Endometrial microvascular endothelial cells (primary cell): ENCODE measurements around the gene UPK3A. TPM values are rescaled to one million over a fixed set of nuclear protein-coding genes. Genes with fewer than 3 reads are reported as not detected.
"Not testable (repeated sequence)": the region's sequence is repeated elsewhere in the genome, so short reads cannot be mapped to it uniquely, and the experiment has no call there.

Experiments used
- in situ Hi-C: cut with HindIII; loops from 2 replicates; pipeline ENCODE4 v1.10.0; 2017; ENCODE audit warnings: low sequenced_read_pairs, low pct_unique_long_range_greater_than_20kb; ENCODE audit errors: inconsistent ontology term
- total RNA-seq: library from RNA; depleted of rRNA; stranded (reverse); fragments of >200 nt; gene quantifications from one replicate; pipeline ENCODE4 v1.2.3, GENCODE V29; 2015; ENCODE audit errors: inconsistent ontology term

The UPK3A gene
- total RNA-seq, 1 donor from 2014 or later: not detected

DNA sequence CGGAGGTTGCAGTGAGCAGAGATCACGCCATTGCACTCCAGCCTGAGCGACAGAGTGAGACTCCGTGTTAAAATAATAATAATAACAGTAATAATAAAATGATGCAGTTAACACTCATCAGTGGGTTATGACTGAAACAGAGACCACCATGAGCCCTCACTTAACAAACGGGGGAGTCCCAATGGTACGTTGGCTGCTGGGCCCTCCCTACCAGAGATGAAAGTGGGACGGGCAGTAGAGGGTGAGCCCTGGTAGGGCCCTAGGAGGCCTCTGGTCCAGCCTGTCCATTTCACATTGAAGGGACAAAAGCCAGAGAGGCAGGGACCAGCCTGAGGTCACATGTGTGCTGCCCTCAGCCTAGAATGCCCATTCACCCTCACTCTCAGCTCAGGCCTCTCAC is 30.4 kb upstream of the UPK3A start:
- in situ Hi-C loops: no loop called here

DNA sequence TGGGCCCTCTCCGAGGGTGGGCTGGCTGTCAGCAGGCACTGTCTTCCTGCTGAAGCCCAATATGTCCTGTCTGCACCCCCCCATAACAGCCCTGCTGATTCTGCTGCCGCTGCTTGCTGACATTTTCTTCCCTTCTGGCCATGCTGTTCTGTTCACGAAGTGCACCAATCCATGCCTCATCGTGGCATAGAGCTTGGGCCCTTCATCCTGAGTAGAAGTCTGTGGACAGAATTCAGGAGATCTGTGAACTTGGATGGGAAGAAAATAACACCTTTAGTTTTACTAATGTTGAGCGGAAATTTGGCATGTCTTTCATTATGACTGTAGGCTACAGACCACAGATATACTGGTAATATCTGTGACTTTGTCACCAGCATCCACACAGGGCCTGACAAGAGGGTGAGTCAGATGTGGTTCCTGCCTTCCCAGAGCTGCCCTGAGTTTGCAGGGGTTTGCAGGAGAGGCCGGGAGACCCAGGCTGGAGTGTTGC is 29.9 kb upstream of the UPK3A start:
- in situ Hi-C loops: no loop called here

DNA sequence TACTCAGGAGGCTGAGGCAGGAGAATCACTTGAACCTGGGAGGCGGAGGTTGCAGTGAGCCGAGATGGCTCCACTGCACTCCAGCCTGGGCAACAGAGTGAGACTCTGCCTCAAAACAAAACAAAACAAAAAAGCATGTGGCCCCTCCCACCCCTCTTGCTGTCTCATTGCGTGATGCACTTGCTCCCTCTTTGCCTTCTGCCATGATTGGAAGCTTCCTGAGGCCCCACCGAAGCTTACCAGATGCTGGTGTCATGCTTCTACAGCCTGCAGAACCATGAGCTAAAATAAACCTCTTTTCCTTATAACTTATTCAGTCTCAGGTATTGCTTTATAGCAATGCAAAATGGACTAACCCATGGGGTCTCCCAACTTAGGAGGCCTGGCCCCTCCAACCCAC is 26.8 kb upstream of the UPK3A start:
- in situ Hi-C loops: not testable (repeated sequence)

DNA sequence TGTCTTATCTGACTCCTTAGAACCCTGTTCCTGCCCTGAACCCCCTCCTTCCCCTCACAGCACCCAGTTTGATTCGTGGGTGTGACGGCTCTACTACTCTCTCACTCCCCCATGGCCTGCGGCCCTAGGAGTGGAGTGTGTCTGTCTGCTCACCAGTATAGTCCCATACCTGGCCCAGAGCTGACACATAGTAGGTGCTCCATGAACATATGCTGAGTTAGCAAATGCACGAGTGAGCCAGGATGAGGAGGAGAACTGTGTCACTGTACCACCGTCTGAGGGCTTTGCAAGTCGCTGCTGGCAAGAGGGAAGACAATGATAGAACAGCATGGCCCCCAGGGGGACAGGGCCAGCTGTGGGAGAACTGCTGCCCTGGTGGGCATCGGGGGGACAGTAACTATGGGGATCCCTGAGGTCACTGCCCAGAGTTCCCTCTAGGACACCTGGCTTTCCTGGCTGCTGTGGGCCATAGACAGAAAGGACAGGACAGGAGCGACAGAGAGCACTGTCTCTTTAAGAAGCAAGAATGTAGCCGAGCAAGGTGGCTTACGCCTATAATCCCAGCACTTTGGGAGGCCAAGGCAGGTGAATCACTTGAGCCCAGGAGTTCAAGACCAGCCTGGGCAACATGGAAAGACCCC is 24.9 kb upstream of the UPK3A start:
- in situ Hi-C loops: no loop called here

DNA sequence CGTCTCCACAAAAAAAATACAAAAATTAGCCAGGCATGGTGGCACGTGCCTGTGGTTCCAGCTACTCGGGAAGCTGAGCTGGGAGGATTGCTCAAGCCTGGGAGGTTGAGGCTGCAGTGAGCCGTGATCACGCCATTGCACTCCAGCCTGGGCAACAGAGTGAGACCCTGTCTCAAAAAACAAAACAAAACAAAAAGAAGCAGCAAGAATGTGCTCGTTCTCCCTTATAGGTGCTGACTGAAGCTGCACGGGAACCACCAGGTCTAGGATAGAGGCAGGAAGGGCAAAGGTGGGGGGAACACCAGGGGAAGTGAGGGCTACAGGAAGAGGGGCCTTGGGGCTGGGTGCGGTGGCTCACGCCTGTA is 24.4 kb upstream of the UPK3A start:
- in situ Hi-C loops: not testable (repeated sequence)

DNA sequence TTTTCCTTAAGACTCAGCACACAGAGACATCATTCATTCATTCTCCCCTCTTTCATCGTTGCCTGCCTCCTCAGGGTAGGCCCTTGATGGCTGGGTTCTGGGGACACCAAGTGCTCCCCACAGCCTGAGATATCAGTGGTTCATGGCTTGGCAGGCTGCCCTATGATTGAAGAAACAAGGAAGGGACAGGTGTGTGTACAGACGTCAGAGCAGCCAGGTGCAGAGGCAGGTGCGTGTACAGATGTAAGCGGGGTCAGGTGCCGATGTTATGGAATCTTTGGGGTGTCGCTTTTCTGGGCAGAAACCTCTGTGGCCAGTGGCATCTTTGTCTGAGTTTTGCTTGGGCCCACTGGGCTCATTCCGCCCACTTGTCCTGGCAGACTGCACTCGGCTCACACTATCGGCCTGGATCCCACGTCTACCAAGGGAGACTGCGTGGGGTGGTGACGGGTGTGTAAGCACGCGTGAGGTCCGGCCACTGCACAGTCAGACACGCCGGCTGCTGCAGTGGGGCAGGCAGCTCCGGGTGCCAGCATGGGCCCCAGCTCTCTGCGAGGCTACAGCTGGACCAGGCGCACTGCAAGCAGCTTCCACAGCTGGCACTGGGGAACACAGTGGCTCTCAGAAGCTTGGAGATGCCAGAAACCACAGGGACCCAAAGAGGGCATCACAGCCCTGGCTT is 23.2 kb upstream of the UPK3A start:
- in situ Hi-C loops: no loop called here

DNA sequence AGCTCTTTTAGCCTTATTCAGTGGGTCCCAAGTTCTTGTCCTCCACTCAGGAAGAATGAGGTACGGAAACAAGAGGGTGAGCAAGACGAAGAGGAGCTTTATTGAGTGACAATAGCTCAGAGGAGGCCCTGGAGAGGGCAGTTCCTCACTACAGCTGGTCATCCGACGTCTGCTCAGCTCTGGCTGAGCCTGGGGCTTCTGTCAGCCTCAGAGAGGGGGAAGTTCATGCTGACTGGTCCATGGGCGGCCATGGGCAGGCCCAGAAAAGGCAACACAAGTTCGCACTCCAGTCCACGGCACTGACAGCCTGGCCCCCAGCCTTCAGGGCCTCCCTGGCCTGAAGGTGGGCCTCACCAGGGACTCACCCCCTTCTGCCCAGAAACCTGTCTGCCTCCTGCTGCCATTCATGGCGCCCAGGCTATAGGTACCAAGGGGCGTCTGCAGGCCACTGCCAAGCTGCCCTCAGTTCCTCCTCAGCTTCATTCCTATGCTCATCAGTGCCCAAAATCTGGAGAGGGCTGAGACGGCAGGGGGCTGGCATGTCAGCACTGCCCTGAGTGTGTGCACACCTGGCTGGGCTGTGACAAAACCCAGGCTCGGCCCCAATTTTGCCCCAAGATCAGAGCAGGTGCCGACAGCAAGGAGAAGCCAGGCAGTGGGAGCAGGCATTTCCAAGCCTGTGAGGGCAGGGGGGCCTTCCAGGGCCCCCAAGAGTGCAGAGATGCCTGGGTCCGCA is 22.4 kb upstream of the UPK3A start:
- in situ Hi-C loops: no loop called here

DNA sequence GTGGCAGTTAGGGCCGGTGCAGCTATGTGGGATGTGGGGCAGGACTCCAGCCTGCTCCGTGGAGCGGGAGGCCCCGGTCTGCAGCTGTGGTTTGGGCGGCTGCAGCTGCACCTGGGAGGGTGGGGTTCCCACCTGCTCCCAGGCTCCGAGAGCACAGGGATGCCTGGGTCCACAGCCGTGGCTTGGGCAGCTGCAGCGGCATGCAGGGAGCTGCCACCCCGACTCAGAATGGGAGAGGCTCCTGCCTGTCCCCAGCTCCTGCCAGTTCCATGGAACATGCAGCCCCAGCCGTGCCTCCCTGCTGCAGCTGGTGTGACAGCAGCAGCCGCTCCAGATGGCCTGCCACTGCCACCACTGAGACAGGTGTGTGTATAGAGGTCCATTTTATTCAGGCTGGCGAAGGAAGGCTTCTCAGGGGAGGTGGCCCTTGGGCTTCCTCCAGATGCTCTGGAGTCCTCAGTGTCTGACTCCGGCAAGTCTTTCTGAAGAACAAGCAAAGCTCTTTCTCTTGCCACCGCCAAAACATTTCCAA is 21.8 kb upstream of the UPK3A start:
- in situ Hi-C loops: no loop called here

DNA sequence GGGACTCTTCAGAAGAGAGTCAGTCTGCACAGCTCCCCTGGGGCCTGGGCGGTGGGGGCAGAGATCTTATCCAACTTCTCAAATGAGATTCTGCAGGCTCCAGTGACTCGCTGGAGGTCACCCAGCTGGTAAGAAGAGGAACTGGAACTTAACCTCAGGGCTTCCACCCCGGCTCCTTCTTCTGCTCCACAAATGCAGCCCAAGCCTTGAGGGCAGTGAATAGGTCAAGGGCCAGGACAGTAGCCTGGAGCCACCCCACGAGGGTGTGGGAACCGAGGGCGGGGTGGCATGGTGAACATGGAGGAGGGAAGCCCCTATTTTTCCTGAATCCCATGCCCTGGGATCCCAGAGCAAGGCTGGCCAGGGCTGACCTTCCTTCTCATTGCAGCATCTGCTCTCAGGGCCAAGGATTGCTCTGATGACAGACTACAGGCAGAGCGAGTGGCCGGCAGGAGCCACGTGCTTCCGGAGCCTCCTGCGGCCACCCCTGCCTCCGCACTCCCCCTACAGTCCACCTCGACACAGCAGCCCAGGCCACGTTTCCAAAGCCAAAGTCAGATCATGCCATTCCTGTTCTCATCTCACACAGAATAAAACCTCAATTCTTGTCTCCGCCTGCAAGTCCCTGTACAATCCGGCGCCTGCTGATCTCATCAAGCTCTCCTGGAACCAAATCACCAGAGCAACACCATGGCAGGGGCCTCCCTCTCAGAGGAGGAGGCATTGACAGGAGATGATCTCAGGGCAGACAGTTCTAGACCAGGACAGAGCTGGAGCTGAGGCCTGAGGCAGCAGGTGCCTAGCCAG is 21.1 kb upstream of the UPK3A start:
- in situ Hi-C loops: no loop called here

DNA sequence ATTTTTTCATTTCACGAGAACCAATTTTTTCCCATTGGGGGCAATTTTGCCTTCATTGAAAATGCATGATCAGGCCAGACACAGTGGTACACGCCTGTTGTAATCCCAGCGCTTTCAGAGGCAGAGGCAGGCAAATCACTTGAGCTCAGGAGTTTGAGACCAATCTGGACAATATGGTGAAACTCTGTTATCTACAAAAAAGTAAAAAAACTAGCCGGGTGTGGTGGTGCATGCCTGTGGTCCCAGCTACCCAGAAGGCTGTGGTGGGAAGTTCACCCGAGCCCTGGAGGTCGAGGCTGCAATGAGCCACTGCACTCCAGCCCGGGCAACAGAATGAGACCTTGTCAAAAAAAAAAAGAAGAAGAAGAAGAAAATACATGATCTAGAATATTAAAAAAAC is 19.2 kb upstream of the UPK3A start:
- in situ Hi-C loops: no loop called here

DNA sequence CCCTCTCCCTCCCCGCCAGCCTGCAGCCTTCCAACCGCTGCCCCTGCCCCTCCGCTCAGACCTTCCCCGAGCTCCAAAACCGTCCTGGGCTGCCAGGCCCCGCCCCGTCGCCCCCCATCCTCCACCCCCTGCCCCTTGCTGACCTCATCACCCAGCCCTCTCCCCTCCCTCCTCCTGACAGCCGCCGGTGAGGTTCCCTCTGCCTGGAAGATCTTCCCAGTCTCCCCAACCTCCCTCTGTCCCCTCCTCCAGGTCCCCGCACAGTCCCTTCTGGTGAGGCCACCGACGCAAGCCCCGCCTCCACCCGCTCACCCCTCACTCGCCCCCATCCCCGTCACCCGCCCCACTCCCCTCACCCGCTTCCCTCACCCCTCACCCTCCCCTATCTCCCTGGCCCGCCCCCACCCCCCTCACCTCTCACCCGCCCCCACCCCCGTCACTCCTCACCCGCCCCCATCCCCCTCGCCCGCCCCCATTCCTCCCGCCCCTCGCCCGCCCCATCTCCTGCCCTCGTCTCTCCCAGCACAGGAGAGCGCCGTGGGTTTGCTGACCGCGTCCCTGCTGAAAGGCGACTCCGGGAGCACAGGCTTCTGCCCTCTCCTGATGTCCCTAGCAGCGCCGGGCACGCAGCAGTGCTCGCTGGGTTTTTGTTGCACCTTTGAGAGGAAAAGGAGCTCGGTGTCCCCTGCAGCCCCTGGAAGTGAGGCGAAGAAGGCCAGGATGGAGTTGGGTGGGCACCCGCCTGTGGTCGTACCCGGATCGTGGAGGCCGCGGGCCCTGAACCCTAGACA is 16.4 kb upstream of the UPK3A start:
- in situ Hi-C loops: no loop called here

DNA sequence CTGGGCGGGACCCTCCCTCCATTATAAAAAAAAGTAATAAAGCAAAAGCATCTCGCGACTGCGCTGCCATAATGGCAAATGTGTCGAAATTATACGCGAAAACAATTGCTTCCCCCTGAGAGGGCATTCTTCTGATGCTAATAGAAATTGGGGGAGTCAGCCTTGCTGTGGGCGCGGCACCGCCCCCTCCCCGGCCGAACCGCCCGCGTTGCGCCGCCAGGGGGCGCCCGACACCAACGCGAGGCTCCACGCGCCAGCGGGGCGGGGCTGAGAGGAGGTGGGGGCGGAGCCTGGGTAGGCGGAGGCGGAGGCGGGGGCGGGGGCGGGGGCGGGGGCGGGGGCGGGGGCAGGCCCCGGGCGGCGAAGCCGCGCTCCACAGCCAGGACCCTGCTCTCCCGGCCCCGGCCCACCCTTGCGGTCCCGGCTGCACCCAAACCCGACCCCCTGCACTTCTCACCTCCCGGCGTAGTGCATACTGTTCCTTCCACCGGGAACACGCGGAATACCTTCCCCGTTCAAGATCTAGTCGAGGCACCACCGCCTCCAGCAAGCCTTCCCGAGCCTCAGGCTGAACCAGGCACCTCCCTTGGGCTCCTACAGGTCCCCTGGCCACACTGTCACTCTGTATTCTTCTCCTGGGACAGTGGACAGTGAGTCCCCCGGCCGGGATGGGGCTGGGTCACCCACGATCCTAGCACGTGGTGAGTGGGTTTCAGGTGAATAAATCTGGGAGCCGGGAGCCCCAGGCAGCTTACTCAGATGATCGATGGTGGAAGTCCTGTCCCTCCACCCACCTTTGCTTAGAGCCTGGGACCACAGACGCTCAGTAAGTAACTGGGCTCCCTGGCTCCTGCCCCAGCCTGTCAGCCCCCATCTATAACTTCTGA is 15.5 kb upstream of the UPK3A start:
- in situ Hi-C loops: no loop called here

DNA sequence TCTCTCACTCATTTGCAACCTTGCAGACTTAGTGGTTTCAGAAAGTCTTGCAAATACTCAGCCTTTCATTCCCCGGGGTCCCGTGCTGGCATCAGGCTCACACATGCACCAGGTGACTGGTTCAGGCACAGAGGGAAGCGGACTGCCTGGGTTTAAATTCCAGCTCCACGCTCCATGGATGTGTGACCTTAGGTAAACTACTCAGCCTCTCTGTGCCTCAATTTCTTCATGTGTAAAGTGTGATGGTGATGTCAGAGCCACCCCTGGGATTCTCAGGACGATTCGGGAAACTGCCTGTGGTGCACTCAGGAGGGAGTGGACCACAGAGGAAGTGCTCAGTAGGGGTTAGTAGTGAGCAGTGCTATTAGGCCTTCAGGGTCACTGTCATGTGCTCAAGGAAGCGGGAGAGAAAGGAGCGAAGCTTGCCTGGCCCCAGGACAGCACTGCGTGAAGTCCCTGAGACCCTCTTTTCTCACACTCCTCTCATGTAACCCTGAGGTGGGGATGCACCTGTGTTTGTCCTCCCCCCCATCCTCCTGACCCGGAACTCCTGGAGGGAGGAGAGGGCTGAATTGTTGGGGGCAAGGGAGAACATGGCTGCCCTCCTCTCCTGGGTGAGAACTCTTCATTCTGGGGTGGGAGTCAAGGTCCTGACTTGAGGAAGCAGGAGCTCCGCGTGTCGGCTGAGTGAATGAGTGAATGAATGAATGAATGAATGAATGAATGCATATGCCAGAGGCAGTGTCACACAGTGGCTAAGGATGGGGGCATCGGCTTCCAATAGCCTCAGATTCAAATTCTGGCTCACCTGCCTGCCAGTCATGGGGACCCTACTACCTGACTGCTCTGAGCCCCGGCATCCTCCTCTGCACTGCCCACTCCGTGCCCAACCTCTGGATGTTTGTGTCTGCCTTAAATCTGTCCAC is 14.4 kb upstream of the UPK3A start:
- in situ Hi-C loops: loop anchor here (10.0 kb wide), 1 partner anchor 64 kb away; no protein-coding TSS in a partner anchor

DNA sequence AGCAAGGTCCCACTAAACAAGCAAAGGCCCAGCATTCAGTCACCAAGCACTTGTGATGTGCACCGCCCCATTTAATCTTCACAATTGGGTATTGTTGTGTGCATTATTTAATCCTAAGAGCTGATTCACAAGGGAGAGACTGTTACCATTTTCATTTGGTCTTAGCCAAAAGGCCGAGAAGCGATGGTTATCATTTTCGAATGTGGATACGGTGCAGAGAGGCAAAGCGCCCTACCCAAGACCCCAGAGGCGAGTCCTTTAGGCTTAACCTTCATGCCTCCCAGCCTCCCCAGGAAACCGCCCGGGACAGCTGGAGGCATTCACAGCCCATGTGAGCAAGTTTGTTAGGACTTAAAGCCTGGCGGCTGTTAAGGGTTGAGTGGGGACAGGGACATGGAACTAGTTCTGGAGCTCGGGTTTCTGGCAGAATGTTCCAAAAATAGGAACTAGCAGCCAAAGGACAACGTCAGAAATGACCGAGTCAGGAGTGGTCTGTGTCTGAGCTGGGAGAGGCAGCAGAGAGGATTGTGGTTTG is 13.0 kb upstream of the UPK3A start:
- in situ Hi-C loops: loop anchor here (10.0 kb wide), 1 partner anchor 63 kb away; no protein-coding TSS in a partner anchor

DNA sequence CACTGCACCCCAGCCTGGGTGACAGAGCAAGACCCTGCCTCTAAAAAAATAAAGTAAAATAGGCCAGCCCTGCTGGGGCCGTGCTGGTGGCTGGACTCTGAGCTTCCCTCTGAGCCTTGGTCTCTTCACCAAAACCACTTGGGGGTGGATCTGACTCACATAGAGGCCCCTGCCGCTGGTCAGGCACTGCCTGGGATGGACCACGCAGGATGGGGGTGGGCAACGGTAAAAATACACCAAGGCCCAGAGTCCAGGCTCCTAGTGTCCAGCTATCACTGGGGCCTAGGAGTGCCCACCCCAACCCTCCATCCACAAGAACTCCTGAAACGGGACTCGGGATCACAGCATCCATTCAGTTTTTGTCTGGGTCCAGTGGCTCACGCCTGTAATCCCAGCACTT is 12.3 kb upstream of the UPK3A start:
- in situ Hi-C loops: loop anchor here (10.0 kb wide), 1 partner anchor 62 kb away; no protein-coding TSS in a partner anchor
